ENCODE results near the gene WBP2NL. TPM values are rescaled to one million over a fixed set of nuclear protein-coding genes. Genes with fewer than 3 reads are reported as not detected.

Gene WBP2NL
- total RNA-seq, 1 donor from 2014 or later = not detected

DNA sequence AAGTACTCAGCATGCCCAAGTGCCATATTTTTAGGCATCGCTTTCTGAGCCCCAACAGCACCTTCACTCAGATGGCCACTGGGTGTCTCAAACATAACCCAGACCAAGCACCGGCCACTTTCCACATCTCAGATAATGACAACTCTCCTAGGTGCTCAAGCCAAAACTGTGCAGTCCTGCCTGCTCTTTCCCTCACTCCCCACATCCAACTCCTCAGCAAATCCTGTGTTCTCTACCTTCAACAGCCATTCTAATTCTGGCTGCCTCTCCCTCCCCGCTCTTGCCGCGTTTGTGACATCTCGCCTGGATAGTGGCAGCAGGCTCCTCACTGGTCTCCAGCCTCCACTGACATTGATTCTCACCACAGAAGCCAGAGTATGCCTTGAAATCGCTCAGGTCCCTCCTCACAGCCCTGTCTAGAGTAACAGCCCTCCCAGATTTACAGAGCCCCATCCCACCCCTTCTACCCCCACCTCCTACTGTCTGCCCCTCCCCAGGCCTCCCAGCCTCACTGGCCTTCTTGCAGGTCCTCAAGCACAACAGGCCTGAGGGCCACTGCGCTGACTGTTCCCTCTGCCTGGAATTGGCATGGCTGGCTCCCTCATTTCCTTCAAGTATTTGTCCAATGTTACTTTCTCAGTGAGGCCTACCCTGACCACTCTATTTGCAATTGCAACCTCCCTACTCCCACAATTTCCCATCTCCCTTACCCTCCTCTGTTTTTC, 74.2 kb downstream of the WBP2NL start:
- DNase-seq (ENCODE audit: low spot score) = no peak
- no peak overlapping the region for H3K27ac Mint-ChIP-seq
- H3K9me3 Mint-ChIP-seq = peaks cover 3% of the 10 kb centered on the region
- H3K4me3 ChIP-seq = no peak overlapping the region
- peaks cover 16% of the 10 kb centered on the region for H3F3A ChIP-seq (ENCODE audit: low read depth)
- H2AFZ ChIP-seq (replicated peaks) = no peak overlapping the region
- H3K4me1 ChIP-seq = peaks cover 9% of the 10 kb centered on the region
- no peak overlapping the region for H3K27ac ChIP-seq
- TF ChIP-seq EZH2 (IDR thresholded peaks at IDR 0.05) (no peak), EZH2phosphoT487 (IDR thresholded peaks at IDR 0.05) (no peak)
- TF ChIP-seq, protein P1, sequence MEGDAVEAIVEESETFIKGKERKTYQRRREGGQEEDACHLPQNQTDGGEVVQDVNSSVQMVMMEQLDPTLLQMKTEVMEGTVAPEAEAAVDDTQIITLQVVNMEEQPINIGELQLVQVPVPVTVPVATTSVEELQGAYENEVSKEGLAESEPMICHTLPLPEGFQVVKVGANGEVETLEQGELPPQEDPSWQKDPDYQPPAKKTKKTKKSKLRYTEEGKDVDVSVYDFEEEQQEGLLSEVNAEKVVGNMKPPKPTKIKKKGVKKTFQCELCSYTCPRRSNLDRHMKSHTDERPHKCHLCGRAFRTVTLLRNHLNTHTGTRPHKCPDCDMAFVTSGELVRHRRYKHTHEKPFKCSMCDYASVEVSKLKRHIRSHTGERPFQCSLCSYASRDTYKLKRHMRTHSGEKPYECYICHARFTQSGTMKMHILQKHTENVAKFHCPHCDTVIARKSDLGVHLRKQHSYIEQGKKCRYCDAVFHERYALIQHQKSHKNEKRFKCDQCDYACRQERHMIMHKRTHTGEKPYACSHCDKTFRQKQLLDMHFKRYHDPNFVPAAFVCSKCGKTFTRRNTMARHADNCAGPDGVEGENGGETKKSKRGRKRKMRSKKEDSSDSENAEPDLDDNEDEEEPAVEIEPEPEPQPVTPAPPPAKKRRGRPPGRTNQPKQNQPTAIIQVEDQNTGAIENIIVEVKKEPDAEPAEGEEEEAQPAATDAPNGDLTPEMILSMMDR (IDR thresholded peaks at IDR 0.05) = no peak
- H3K27me3 Mint-ChIP-seq (ENCODE audit: insufficient read depth, low read depth) = peaks cover 7% of the 10 kb centered on the region
- H3K4me2 ChIP-seq = no peak overlapping the region
- H3K4me1 Mint-ChIP-seq = peaks cover 32% of the 10 kb centered on the region
- H3K4me3 Mint-ChIP-seq = peak overlapping the region; percentile 46
- H3K36me3 ChIP-seq = no peaks in the 10 kb centered on the region
- peaks cover 2% of the 10 kb centered on the region for H3K36me3 Mint-ChIP-seq
- peaks cover 4% of the 10 kb centered on the region for H3K79me2 ChIP-seq (ENCODE audit: low read depth)
- H4K20me1 ChIP-seq (ENCODE audit: low read depth) = peaks cover 5% of the 10 kb centered on the region
- H3K9me3 ChIP-seq (ENCODE audit: low read depth) = no peaks in the 10 kb centered on the region
- H3K27me3 ChIP-seq = peaks cover 14% of the 10 kb centered on the region
- no peak overlapping the region for H3K9ac ChIP-seq

DNA sequence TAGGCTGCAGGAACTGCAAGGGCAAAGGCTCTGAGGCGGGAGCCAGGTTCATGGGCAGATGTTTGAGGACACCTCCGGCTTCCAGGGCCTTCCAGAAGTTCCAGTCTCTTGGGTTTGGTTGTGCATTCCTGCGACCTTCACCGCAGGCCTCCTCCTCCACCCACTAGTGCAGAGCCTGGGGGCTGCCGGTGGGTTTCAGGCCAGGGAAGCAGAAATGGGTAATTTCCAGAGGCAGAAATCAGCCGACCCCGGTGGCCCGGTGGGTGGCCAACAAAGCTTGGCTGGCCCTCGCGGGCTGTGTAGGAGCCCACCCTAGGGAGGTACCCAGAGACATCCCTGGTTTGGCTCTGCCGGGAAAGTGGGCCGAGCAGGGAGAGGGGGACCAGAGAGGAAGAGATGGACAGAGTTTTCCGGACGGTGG, 75.0 kb downstream of the WBP2NL start:
- no peak overlapping the region for H3K27ac ChIP-seq
- peaks cover 5% of the 10 kb centered on the region for H4K20me1 ChIP-seq (ENCODE audit: low read depth)
- peaks cover 9% of the 10 kb centered on the region for H3K4me1 ChIP-seq
- Mint-ChIP-seq H3K36me3 (no peaks in the 10 kb centered on the region), H3K27ac (no peak overlapping the region), H3K9me3 (peaks cover 3% of the 10 kb centered on the region), H3K27me3 (ENCODE audit: insufficient read depth, low read depth) (peaks cover 10% of the 10 kb centered on the region), H3K4me3 (no peak overlapping the region), H3K4me1 (peaks cover 32% of the 10 kb centered on the region)
- peaks cover 14% of the 10 kb centered on the region for H3K27me3 ChIP-seq
- H3K4me2 ChIP-seq = no peak overlapping the region
- H3K9ac ChIP-seq = no peak overlapping the region
- no peaks in the 10 kb centered on the region for H3K36me3 ChIP-seq
- H3K4me3 ChIP-seq = no peak overlapping the region
- peaks cover 4% of the 10 kb centered on the region for H3K79me2 ChIP-seq (ENCODE audit: low read depth)
- no peak for DNase-seq (ENCODE audit: low spot score)
- H3F3A ChIP-seq (ENCODE audit: low read depth) = peaks cover 19% of the 10 kb centered on the region
- TF ChIP-seq, protein P1 (IDR thresholded peaks at IDR 0.05) = no peak
- no peak for TF ChIP-seq EZH2 (IDR thresholded peaks at IDR 0.05)
- no peak for TF ChIP-seq EZH2phosphoT487 (IDR thresholded peaks at IDR 0.05)
- peak overlapping the region; percentile 71 for H2AFZ ChIP-seq (replicated peaks)
- no peaks in the 10 kb centered on the region for H3K9me3 ChIP-seq (ENCODE audit: low read depth)

DNA sequence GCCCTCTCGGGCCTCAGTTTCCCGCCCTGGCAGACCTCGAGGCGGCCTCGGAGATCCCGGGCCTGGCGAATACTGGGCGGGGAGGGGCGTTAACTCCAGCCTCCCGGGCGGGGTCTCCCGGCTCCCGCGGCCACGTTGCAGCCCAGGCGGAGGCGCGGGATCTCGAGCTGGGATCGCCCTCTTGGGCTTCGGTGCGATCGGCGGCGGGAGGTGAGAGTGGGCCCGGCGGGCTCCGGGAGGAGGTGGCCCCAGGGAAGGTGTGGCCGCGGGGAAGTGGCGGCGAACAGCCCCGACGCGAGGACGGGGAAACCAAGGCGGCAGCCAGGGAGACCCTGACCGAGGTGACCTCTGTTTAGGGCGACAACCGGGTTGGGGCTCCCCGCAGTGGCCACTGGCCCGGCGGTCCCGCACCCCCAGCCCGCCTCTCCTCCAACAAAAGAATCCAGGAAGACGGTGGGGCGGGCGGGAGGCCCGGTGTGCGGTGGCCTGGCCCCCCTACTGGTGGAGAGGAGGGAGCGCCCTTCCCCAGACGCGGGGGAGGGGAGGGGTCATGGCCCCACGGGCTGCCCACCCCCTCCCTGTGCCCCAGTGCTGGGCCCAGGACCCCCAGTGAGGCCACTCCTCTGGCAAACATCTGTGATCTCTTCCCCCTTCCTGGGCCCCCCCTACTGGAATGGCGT, 75.7 kb downstream of the WBP2NL start, which contains the start of gene PHETA2:
PHETA2 (plus strand) TSS at position 117 of the 680 bp plus-strand sequence. CDS start 3,046 bp downstream, outside the sequence.
- Histone ChIP-seq H2AFZ (replicated peaks) (peak within 1 kb of the TSS; percentile 71), H3K4me3 (peak within 1 kb of the TSS; percentile 29), H3K4me2 (peak within 1 kb of the TSS; percentile 57), H3F3A (ENCODE audit: low read depth) (peaks cover 21% of the 10 kb centered on the region), H3K27ac (no peak within 1 kb of the TSS), H3K9ac (no peak within 1 kb of the TSS), H3K9me3 (ENCODE audit: low read depth) (no peaks in the 10 kb centered on the region), H4K20me1 (ENCODE audit: low read depth) (peaks cover 5% of the 10 kb centered on the region), H3K36me3 (no peaks in the 10 kb centered on the region), H3K4me1 (peaks cover 9% of the 10 kb centered on the region), H3K79me2 (ENCODE audit: low read depth) (peaks cover 4% of the 10 kb centered on the region), H3K27me3 (peaks cover 14% of the 10 kb centered on the region)
- H3K36me3 Mint-ChIP-seq = no peaks in the 10 kb centered on the region
- H3K9me3 Mint-ChIP-seq = peaks cover 3% of the 10 kb centered on the region
- peaks cover 36% of the 10 kb centered on the region for H3K4me1 Mint-ChIP-seq
- TF ChIP-seq EZH2phosphoT487 (IDR thresholded peaks at IDR 0.05) (no peak), EZH2 (IDR thresholded peaks at IDR 0.05) (no peak)
- TF ChIP-seq, protein P1 (IDR thresholded peaks at IDR 0.05) = peak; percentile 18
- H3K4me3 Mint-ChIP-seq = peak within 1 kb of the TSS; percentile 46
- peak within 1 kb of the TSS; percentile 30 for H3K27ac Mint-ChIP-seq
- H3K27me3 Mint-ChIP-seq (ENCODE audit: insufficient read depth, low read depth) = peaks cover 12% of the 10 kb centered on the region
- DNase-seq (ENCODE audit: low spot score) = peak; percentile 32

Data from neural progenitor cell (in vitro differentiated cells).